DOHH2 (cell line): ENCODE data around the gene TEX47.

Experiments
- H3F3A ChIP-seq: fragments of 200-600 bp; sonication (generic), shearing (Covaris generic); 2 replicates; pipeline ENCODE4 v1.6.0; 2016; ENCODE audit warnings: antibody characterized with exemption, mild to moderate bottlenecking; ENCODE audit not compliant: control insufficient read depth, insufficient read depth
- H3K27ac ChIP-seq: fragments of 200-600 bp; sonication (generic); 2 replicates; pipeline ENCODE4 v1.5.1; 2014; ENCODE audit warnings: low read depth, mild to moderate bottlenecking, low read length, moderate library complexity
- H3K27me3 ChIP-seq: fragments of 200-600 bp; sonication (generic); 2 replicates; pipeline ENCODE4 v1.6.1; 2014; ENCODE audit warnings: mild to moderate bottlenecking, low read length, mixed read lengths; ENCODE audit not compliant: control insufficient read depth
- H3K36me3 ChIP-seq: fragments of 200-600 bp; sonication (generic); 2 replicates; pipeline ENCODE4 v1.6.1; 2014; ENCODE audit warnings: mild to moderate bottlenecking, low read length, moderate library complexity, mixed read lengths; ENCODE audit not compliant: control insufficient read depth
- H3K4me1 ChIP-seq: fragments of 200-600 bp; sonication (generic); 2 replicates; pipeline ENCODE4 v1.6.1; 2014; ENCODE audit warnings: mild to moderate bottlenecking, low read length, mixed read lengths; ENCODE audit not compliant: control insufficient read depth
- H3K4me2 ChIP-seq: fragments of 200-600 bp; sonication (generic); 2 replicates; pipeline ENCODE4 v1.6.0; 2014; ENCODE audit warnings: mild to moderate bottlenecking, low read length, moderate library complexity
- H3K4me3 ChIP-seq: fragments of 200-600 bp; sonication (generic); 2 replicates; pipeline ENCODE4 v1.5.1; 2014; ENCODE audit warnings: mild to moderate bottlenecking, low read length, mixed read lengths
- H3K79me2 ChIP-seq: fragments of 200-600 bp; sonication (generic); 2 replicates; pipeline ENCODE4 v1.6.1; 2014; ENCODE audit warnings: mild to moderate bottlenecking, low read length, mixed read lengths; ENCODE audit not compliant: control insufficient read depth
- H3K9me2 ChIP-seq: fragments of 200-600 bp; sonication (generic); replicated peaks from 2 replicates; pipeline ENCODE4 v1.6.1; 2014; ENCODE audit warnings: mild to moderate bottlenecking, low read length, mixed read lengths; ENCODE audit not compliant: control insufficient read depth
- H3K9me3 ChIP-seq: fragments of 200-600 bp; sonication (generic); 2 replicates; pipeline ENCODE4 v1.6.1; 2014; ENCODE audit warnings: antibody characterized with exemption, low read length, mixed read lengths; ENCODE audit not compliant: control insufficient read depth, insufficient read depth
- H4K20me1 ChIP-seq: fragments of 200-600 bp; sonication (generic); 2 replicates; pipeline ENCODE4 v1.6.0; 2014; ENCODE audit warnings: low read depth, mild to moderate bottlenecking, antibody characterized with exemption, low read length, moderate library complexity; ENCODE audit not compliant: control insufficient read depth, insufficient read depth
- TF ChIP-seq, protein P1 (sequence below): fragments of 200-600 bp; sonication (generic); IDR thresholded peaks from one replicate; pipeline ENCODE4 v1.5.1; 2014; ENCODE audit warnings: antibody characterized with exemption, mild to moderate bottlenecking, low read depth, low read length; ENCODE audit not compliant: poor library complexity, severe bottlenecking

The TEX47 gene

DNA sequence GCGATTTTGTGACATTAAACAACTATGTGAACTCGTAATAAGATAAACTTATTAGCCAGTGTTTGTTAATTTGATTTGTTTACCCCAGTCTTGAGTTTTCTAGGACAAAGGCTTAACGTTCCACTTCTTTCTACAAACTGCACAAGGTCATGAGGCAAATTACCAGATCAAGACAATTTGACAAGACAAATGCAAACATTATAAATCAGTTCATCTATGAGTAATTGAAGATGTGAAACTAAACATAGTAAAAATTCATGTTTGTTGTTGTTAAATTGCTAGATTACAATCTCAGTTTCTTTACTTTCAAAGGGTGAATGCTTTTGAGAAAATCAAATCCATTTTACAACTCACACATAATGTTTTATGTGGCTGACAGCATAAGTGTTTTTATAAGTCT, 49.4 kb downstream of the TEX47 start:
- TF ChIP-seq, protein P1, sequence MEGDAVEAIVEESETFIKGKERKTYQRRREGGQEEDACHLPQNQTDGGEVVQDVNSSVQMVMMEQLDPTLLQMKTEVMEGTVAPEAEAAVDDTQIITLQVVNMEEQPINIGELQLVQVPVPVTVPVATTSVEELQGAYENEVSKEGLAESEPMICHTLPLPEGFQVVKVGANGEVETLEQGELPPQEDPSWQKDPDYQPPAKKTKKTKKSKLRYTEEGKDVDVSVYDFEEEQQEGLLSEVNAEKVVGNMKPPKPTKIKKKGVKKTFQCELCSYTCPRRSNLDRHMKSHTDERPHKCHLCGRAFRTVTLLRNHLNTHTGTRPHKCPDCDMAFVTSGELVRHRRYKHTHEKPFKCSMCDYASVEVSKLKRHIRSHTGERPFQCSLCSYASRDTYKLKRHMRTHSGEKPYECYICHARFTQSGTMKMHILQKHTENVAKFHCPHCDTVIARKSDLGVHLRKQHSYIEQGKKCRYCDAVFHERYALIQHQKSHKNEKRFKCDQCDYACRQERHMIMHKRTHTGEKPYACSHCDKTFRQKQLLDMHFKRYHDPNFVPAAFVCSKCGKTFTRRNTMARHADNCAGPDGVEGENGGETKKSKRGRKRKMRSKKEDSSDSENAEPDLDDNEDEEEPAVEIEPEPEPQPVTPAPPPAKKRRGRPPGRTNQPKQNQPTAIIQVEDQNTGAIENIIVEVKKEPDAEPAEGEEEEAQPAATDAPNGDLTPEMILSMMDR, result no peak
- no peaks in the 10 kb centered on the region; the same call in 1 of the 2 replicates for H3K9me2 ChIP-seq
- H3F3A ChIP-seq, result no peaks in the 10 kb centered on the region
- H3K4me2 ChIP-seq, result no peak overlapping the region
- no peaks in the 10 kb centered on the region for H3K9me3 ChIP-seq
- H3K27me3 ChIP-seq, result no peaks in the 10 kb centered on the region
- no peaks in the 10 kb centered on the region for H3K4me1 ChIP-seq
- no peaks in the 10 kb centered on the region for H3K36me3 ChIP-seq
- no peaks in the 10 kb centered on the region for H4K20me1 ChIP-seq
- no peaks in the 10 kb centered on the region for H3K79me2 ChIP-seq
- no peak overlapping the region for H3K4me3 ChIP-seq
- H3K27ac ChIP-seq, result no peak overlapping the region
